ENCODE data around the gene PSKH1. TPM values are rescaled to one million over a fixed set of nuclear protein-coding genes. Genes with fewer than 3 reads are reported as not detected.

PSKH1 gene
- 14.5 and 16.4 TPM in 2 replicates for total RNA-seq

DNA sequence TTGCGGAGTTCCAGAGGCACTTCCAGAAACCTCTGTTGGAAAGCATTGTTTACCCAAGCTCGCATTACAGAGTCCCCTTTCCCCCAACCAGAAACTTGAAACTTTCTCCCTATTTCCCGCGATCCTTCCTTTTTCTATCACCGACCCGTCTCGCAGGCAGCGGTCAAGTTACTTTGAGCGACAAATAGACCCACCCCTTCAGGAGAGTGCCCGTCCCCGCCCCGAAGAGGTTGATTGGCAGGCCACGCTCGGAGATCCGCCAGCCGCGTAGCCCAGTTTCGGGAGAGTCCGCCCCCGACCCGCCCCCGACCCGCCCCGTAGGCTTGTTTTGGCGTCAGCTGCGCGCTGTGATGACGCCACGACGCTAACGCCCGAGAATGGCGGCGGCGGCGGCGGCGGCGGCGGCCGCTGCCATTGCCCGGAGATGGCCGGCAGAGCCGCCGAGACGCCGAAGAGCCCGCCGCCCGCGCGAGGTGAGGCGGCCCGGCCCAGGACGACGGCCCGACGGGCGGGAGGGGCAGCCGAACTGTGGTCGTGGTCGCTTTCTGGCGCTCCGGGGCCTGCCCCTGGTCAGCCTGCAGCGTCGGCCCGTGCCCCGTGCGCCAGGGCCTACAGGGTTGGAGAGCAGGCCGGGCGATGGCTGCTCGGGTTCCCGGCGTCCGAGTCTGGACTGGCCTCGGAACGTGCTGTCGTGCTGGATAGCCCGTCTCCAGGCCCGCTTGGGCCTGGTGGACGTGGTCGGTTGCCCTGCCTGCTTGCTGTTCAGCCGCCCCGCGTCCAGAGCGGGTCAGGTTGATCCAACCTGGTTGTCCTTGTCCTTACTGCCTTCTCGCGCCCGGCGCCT, at the start of gene PSKH1:
Gene PSKH1, plus strand, starts transcription at position 356 of the 844 bp plus-strand sequence. CDS start 15,496 bp downstream, outside the sequence.

DNA sequence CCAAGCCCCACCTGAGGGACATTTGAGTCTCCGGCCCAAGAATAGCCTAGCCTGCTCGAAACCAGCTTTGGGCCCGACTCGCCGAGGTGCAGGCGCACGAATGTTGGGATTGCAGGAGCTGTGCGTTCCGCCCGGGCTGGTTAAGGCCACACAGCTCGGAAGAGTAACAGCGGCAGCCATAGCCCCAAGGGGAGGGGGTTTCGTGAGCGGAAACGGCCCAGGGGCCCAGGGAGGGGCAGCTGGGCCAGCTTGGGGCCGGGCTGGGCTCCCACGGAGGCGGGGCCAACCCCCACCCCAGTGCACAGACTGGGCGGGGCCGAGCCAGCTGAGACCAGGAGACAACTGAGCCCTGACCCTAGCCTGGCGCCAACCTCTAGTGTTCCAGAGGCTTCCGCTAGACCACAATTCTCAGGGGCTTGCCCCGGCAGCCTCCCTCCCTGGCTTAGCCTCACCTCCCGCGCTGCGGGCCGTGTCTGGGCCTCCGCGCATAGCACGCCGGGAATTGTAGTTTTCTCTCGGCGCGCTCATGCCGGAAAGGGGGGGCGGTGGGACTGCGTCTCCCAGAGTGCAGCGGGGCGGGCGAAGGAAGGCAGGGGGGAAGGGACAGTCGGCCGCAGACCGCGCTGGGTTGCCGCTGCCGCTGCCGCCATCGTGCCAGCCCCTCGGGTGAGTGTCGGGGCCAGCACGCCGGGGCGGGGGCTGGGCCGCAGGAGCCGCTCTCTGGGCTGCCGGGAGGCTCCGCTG, 46.6 kb upstream of the PSKH1 start, which contains the start of gene NUTF2:
Gene NUTF2, plus strand, starts transcription at position 614 of the 744 bp plus-strand sequence. CDS start 18,198 bp downstream, outside the sequence.

DNA sequence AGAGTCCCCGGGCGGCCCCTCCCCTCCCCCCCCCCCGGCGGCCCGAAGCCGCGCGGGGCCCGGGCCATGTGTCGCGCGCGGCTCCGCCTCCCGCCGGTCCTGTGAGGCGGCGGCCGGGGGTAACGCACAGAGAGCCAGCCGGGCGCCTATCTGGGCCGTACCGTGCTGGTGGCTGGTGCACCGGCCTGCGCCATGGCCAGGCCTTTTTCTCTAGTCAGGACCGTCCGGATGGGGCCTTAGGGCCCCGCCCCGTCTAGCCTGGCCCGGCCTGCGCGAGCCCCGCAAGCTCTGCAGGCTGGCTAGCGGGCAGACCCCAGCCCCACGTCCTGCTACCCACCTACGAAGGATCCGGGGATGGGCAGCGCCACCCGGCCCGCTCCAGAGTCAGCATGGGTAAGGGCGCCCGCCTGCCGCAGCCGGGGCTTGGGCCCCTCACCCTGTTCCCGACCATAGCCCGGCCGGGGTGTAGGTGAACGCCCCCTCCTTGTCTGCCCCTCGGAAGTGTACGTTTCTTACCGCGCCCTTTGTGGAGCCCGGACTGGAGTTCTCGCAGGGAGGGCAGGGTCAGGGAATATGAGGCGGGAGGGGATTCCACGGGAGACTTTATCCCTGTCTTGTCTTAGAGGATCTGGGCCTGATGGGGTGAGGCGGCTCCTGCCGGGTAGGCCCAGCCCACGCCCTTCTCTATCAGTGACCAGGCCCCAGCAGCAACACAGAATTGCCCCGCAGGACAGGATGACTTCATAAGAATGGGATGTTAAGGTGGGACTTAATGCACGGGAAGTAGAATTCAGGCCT, 45.8 kb upstream of the PSKH1 start, which contains the start of gene CENPT:
Gene CENPT, minus strand, starts transcription at position 630 of the 798 bp plus-strand sequence. CDS start 13,834 bp downstream, outside the sequence.

DNA sequence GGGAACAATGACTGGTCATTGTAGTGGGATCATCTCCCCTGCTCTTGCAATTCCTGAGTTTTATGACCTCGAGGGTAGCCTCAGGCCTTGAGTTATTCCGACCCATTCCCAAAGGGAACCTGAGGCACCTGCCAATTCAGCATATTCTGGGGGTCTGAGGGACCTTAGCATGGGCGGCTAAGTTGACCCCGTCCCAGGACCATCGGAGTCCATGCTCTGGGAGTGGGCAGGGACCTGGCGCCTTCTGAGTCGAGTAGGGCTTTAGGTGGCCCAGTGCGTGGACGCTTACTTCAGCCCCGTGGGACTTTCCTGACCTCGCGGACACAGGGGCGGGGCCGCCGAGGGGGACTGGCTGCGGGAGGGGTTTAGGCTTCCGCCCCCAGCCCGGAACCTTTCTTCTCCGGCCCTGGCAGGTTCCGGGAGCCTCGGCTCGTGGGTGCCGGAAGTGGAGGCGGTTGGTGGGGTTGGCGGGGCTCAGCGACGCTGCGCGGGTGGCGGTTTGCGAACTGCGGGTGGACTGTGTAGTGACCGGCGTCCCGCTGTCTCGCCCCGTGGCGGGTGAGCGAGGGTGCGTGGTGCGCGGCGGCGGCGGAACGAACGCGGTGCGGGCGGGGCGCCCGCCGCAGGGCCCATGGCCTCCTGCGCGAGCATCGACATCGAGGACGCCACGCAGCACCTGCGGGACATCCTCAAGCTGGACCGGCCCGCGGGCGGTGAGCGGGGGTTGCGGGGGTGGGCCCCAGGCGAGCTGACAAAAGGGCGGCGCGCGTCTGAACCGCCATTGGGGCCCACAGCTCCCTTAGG, 20.2 kb upstream of the PSKH1 start, which contains the start of gene EDC4:
Gene EDC4, plus strand, starts transcription at position 422 of the 804 bp plus-strand sequence. Its CDS starts 210 bp downstream, at position 632.

DNA sequence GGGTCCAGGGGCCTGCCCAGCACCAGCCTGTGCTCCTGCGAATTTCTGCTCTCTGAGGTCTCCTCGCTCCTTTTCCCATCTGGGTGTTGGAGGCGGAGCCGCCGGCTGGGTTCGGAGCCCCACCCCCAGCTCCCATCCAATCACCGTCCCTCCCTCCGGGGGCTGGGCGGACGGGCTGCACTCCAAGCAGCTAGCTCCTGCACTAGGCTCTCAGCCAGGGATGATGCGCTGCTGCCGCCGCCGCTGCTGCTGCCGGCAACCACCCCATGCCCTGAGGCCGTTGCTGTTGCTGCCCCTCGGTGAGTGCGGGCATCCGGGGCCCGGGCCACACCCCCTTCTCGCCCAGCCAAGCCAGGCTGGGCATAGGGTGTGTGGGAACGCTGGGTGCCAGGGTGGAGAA, 8.4 kb upstream of the PSKH1 start, which contains the start of gene NRN1L:
Gene NRN1L, plus strand, starts transcription at position 202 of the 400 bp plus-strand sequence. Its CDS starts 19 bp downstream, at position 221.

DNA sequence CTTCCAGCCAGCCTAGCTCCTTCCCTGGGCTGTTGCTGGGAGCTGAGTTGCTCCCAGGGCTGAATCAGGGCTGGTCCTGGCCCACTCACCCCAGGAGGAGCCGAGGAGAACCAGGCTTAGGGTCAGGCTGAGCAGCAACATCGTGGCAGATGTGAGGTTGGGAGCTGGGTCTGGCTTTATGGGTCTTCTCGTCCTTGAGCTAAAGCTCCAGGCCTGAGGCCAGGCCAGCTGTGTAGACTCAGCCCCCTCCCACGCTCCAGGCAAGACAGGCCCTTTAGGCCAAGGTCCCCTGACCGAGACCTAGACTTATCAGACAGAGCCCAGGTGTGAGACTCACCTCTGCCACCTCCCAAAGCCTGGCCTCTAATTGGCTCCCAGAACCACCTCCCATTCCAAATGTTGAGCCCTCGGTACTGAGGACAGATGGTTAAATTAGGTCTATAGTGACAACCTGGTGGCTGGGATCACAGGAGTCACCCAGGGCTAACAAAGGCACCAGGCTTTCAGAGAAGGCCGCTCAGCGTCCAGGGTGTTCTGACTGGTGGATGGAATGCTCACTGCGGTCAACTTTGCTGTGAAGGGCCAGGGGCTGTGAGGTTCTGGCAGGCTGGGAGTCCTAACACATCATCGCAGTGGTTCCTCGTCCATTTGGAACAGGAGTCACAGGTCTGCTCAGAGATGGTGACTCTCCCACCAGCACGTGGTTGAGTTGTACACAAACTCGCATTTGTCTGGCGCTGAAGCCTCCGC, 38.8 kb downstream of the PSKH1 start, which contains the start of gene CTRL:
Gene CTRL, minus strand, starts transcription at position 151 of the 750 bp plus-strand sequence. Its CDS starts 10 bp downstream, at position 141.

DNA sequence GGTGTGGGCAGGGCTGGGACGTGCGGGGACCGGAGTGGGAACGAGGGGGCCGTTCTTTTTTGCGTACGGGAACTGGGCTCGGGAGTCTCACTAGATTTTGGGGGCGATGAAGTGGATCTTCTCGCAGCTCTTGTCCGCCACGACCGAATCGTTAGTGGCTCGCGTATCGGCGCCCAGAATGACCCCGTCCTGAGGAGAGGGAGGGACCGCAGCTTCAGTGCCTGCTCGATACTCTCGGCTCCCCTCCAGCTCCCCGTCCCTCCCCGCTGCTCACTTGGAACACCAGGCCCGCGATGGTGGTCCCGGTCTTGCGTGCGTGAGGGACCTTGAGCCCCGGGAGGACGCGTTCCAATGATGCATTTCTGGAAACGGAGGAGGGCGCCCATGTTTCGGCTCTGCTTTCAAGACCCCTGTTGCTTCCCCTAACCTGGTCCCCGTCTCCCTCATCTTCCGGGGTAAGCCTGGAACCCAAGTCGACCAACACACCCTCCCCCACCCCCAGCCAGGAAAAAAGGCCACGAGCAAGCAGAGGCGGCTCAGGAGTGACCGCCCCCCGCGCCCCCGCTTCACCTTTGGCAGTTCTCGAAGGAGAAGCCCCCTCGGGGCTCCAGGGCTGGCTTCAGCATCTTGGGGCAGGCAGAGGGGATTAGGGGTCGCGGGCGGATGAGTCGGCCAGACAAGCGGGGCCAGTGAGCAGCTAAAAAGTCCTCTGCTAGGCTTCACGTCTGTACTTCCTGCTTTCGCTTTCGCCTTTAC, 43.2 kb downstream of the PSKH1 start, which contains the start of gene PSMB10:
Gene PSMB10, minus strand, starts transcription at position 727 of the 756 bp plus-strand sequence. Its CDS starts 101 bp downstream, at position 626.

DNA sequence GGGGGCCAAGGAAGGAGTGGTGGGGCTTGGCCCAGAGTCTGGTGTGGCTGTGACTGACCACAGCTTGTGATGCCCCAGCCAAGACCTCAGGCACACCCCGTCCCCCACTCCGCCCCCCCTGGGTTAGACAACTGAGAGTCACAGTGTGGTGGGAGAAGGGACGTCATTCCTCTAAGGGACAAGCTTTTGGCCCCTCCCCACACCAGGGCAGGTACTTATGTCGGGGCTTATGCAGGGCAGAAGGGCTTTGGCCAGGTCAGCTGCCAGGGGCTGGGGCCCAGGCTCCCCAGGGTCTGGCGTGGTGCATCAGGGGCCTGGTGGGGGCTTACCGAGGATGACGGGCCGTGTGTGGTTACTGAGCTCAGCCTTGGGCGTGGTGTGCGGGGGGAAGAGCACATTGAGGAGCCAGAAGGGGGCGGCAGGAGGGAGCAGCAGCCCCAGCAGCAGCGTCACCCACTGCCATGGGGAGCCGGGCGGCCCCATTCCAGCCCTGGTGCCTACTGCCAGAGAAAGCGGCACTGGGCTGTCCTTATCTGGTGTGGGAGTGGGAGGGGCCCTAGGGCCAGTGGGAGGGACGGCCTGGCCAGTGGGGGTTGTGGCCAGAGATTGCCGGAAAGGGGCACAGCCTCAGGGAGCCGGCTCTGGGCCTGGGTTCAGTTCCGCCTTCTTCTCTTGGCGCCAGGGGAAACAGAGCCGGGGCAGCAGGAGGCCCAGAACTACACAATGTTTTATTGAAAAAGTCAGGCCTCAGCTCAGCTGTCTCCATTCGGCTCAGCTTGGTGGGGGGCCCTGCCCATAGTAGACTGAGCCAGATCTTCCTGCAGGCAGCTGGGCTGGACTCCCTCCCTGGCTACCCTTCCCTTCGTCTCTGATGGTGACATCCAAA, 50.8 kb downstream of the PSKH1 start, which contains the start of gene LCAT:
Gene LCAT, minus strand, starts transcription at position 502 of the 886 bp plus-strand sequence. Its CDS starts 19 bp downstream, at position 483.

DNA sequence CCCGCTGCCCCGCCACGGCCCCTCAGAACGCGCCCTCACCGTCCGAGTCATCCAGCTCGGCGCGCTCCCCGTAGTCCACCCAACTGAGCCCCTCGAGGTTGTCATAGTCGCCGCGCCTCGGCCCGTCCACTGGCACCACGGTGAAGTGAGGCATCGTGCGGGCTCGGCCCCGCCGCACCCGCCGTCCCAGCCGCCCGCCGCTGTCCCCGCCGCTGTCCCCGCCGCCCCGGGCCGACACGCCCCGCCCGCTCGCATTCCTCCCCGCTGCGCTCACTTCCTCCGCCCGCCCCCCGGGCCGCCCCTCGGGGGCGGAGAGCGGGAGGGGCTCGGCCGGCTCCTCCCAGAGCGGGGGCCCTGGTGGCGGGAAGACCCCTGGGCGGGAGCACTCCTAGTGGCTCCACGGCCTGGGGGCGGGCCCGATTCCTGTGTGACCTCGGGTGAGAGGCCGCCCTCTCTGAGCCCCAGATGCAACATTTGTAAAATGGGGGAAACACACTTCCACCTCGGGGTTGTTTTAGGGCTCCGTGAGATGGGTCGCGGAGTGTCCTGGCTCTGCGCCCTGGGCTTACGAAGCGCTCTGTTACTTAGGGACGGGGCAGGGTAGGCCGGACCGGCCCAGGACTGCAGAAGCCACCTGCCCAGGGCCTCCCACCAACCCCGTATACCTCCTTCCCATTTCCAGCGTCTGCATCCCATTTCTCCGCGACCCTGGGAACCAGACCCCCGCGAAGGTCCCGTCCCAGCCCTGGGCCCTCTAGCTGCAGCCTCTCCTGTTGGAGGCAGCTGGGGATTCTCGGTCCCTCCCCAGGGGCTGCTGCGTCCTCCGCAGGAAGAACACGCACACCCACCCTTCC, 75.6 kb downstream of the PSKH1 start, which contains the start of gene SLC12A4:
Gene SLC12A4, minus strand, starts transcription at position 238 of the 854 bp plus-strand sequence. Its CDS starts 84 bp downstream, at position 154.

Small RNAs within 50 kb of the gene (small RNA-seq; reads per million reads assigned to genes)
- gene AC040162.2 (not detected), gene NRN1L (not detected)

Other genes with a start within 250 kb of the PSKH1 start
- under 0.01 and 0.32 TPM in 2 replicates for gene CARMIL2, start 248.1 kb upstream of the PSKH1 start, total RNA-seq
- gene ACD, start 233.0 kb upstream of the PSKH1 start, total RNA-seq: 12.9 and 16.9 TPM in 2 replicates
- gene PARD6A, start 232.3 kb upstream of the PSKH1 start, total RNA-seq: 0.97 and 1.1 TPM in 2 replicates
- gene ENKD1, start 226.5 kb upstream of the PSKH1 start, total RNA-seq: 19.1 and 20.8 TPM in 2 replicates
- 5.8 and 12.5 TPM in 2 replicates for gene C16orf86, start 226.4 kb upstream of the PSKH1 start, total RNA-seq
- 19.0 and 19.8 TPM in 2 replicates for gene GFOD2, start 173.9 kb upstream of the PSKH1 start, total RNA-seq
- 7.2 and 7.5 TPM in 2 replicates for gene RANBP10, start 86.7 kb upstream of the PSKH1 start, total RNA-seq
- 0.49 and 1.3 TPM in 2 replicates for gene TSNAXIP1, start 86.4 kb upstream of the PSKH1 start, total RNA-seq
- 30.0 and 34.6 TPM in 2 replicates for gene THAP11, start 50.9 kb upstream of the PSKH1 start, total RNA-seq
- 111 and 129 TPM in 2 replicates for gene NUTF2, start 46.3 kb upstream of the PSKH1 start, total RNA-seq
- gene CENPT, start 45.6 kb upstream of the PSKH1 start, total RNA-seq: 35.6 and 36.8 TPM in 2 replicates
- gene EDC4, start 20.2 kb upstream of the PSKH1 start, total RNA-seq: 53.2 and 64.1 TPM in 2 replicates
- gene NRN1L, start 8.4 kb upstream of the PSKH1 start, total RNA-seq: not detected in 2 replicates
- 1.1 and 1.3 TPM in 2 replicates for gene CTRL, start 38.6 kb downstream of the PSKH1 start, total RNA-seq
- gene PSMB10, start 43.6 kb downstream of the PSKH1 start, total RNA-seq: 63.9 and 73.6 TPM in 2 replicates
- 9.6 and 11.2 TPM in 2 replicates for gene LCAT, start 50.9 kb downstream of the PSKH1 start, total RNA-seq
- 82.1 and 92.5 TPM in 2 replicates for gene SLC12A4, start 75.4 kb downstream of the PSKH1 start, total RNA-seq
- gene DPEP3, start 87.2 kb downstream of the PSKH1 start, total RNA-seq: not detected in 2 replicates
- gene DPEP2, start 106.2 kb downstream of the PSKH1 start, total RNA-seq: not detected in 2 replicates
- gene DPEP2NB, start 122.7 kb downstream of the PSKH1 start, total RNA-seq: not detected in 2 replicates
- 11.8 and 12.4 TPM in 2 replicates for gene DDX28, start 130.0 kb downstream of the PSKH1 start, total RNA-seq
- gene DUS2, start 130.0 kb downstream of the PSKH1 start, total RNA-seq: 15.3 and 15.7 TPM in 2 replicates
- 33.8 and 40.6 TPM in 2 replicates for gene NFATC3, start 192.1 kb downstream of the PSKH1 start, total RNA-seq